B cell (primary cell): ENCODE data around the gene RNF217. TPM values are rescaled to one million over a fixed set of nuclear protein-coding genes. Genes with fewer than 3 reads are reported as not detected.

Experiments
- ATAC-seq: fragments of 200-7000 bp; cut with Tn5 transposase; one replicate; pipeline ENCODE4 v1.10.0; 2021; ENCODE audit warnings: low read depth, mild to moderate bottlenecking, moderate number of reproducible peaks, moderate library complexity
- CTCF ChIA-PET: fragments of 350-600 bp; sonication (Branson Sonifier 250); formaldehyde crosslinking; loops from one replicate; lab custom pipeline; 2021; ENCODE audit warnings: antibody characterized with exemption, inconsistent platforms; lab: Charles Lee
- POLR2A ChIA-PET: fragments of 350-600 bp; sonication (Branson Sonifier 250); formaldehyde crosslinking; loops from one replicate; lab custom pipeline; 2021; ENCODE audit warnings: antibody characterized with exemption; lab: Charles Lee
- DNase-seq: peaks from one replicate; pipeline ENCODE4 v3.0.0; 2013
- H2AFZ ChIP-seq: 2 replicates; pipeline ENCODE4 v1.6.1; 2012; ENCODE audit warnings: mild to moderate bottlenecking, low read depth, low read length; ENCODE audit not compliant: insufficient read depth, poor library complexity, severe bottlenecking
- H3K27ac ChIP-seq, 2 donors: 1 replicate in 1 of 2; 2 replicates in 1 of 2; pipeline ENCODE4 v1.5.1; 2012 to 2013; ENCODE audit warnings: low read length in 2 of 2, mild to moderate bottlenecking in 2 of 2, moderate library complexity in 1 of 2
- H3K27me3 ChIP-seq, 4 experiments: fragments of 200-600 bp in 1 of 4; sonication (generic) in 1 of 4; replicated peaks in 1 of 4; 1 replicate in 2 of 4; 2 replicates in 2 of 4; pipeline versions ENCODE4 v1.6.1 to v1.7.0; 2013 to 2016; ENCODE audit warnings: low read length in 3 of 4, mild to moderate bottlenecking in 2 of 4, mixed read lengths in 1 of 4, moderate library complexity in 1 of 4; ENCODE audit not compliant: insufficient read depth in 4 of 4, control insufficient read depth in 3 of 4; ENCODE audit errors: control extremely low read depth in 1 of 4
- H3K36me3 ChIP-seq, 2 experiments: replicated peaks in 1 of 2; 1 replicate in 1 of 2; 2 replicates in 1 of 2; pipeline versions ENCODE4 v1.6.1 to v1.7.1; 2013; ENCODE audit warnings: low read length in 1 of 2; ENCODE audit not compliant: insufficient read depth in 2 of 2, control insufficient read depth in 1 of 2; ENCODE audit errors: control extremely low read depth in 1 of 2, extremely low read depth in 1 of 2
- H3K4me1 ChIP-seq, 2 donors: fragments of 200-600 bp in 1 of 2; sonication (generic) in 1 of 2; 1 replicate in 1 of 2; 2 replicates in 1 of 2; pipeline versions ENCODE4 v1.5.1 to v1.6.1; 2013 to 2017; ENCODE audit warnings: low read length in 2 of 2; ENCODE audit not compliant: control insufficient read depth in 2 of 2, insufficient read depth in 2 of 2
- H3K4me2 ChIP-seq: replicated peaks from 2 replicates; pipeline ENCODE3; 2012; ENCODE audit warnings: mild to moderate bottlenecking, low read depth, low read length; ENCODE audit not compliant: poor library complexity, severe bottlenecking
- H3K4me3 ChIP-seq, 5 experiments: fragments of 200-600 bp in 1 of 5; sonication (generic) in 1 of 5; 1 replicate in 3 of 5; 2 replicates in 2 of 5; pipeline versions ENCODE4 v1.5.1 to v1.7.0; 2011 to 2016; ENCODE audit warnings: low read length in 4 of 5, mild to moderate bottlenecking in 4 of 5, low read depth in 2 of 5, control low read depth in 1 of 5, moderate library complexity in 1 of 5; ENCODE audit not compliant: insufficient read depth in 1 of 5; ENCODE audit errors: control extremely low read depth in 1 of 5, extremely low read depth in 1 of 5
- H3K79me2 ChIP-seq: fragments of 200-600 bp; sonication (generic); one replicate; pipeline ENCODE4 v1.6.0; 2016; ENCODE audit warnings: low read length; ENCODE audit not compliant: control insufficient read depth, insufficient read depth
- H3K9ac ChIP-seq: fragments of 200-600 bp; sonication (generic); 2 replicates; pipeline ENCODE4 v1.6.1; 2017; ENCODE audit warnings: mild to moderate bottlenecking, low read length, moderate library complexity
- H3K9me3 ChIP-seq, 3 donors: one replicate each; pipeline versions ENCODE4 v1.6.1 to v1.7.1; 2013; ENCODE audit warnings: low read length in 2 of 3; ENCODE audit not compliant: control insufficient read depth in 2 of 3, insufficient read depth in 1 of 3; ENCODE audit errors: control extremely low read depth in 1 of 3
- H4K20me1 ChIP-seq: 2 replicates; pipeline ENCODE4 v1.6.0; 2012; ENCODE audit warnings: mild to moderate bottlenecking, low read length; ENCODE audit not compliant: insufficient read depth, control insufficient read depth, poor library complexity, severe bottlenecking
- H3K27ac Mint-ChIP-seq: one replicate; pipeline ENCODE4 v1.8.0; 2021; ENCODE audit warnings: mixed read lengths
- H3K27me3 Mint-ChIP-seq: one replicate; pipeline ENCODE4 v1.8.0; 2021; ENCODE audit warnings: mixed read lengths
- H3K4me1 Mint-ChIP-seq: one replicate; pipeline ENCODE4 v1.8.0; 2021; ENCODE audit warnings: mixed read lengths
- H3K4me3 Mint-ChIP-seq: one replicate; pipeline ENCODE4 v1.8.0; 2021; ENCODE audit warnings: mixed read lengths
- H3K9me3 Mint-ChIP-seq: one replicate; pipeline ENCODE4 v1.8.0; 2022; ENCODE audit warnings: mixed read lengths; ENCODE audit not compliant: insufficient read depth
- CTCF ChIP-seq: fragments of 200-600 bp; IDR thresholded peaks from one replicate; pipeline ENCODE4 v1.8.0; 2022; ENCODE audit warnings: antibody characterized with exemption, mild to moderate bottlenecking
- EZH2 ChIP-seq: IDR thresholded peaks from 2 replicates; pipeline ENCODE4 v1.6.1; 2012; ENCODE audit warnings: borderline replicate concordance, low read depth, mild to moderate bottlenecking, moderate library complexity, low read length; ENCODE audit not compliant: insufficient read depth, poor library complexity, severe bottlenecking
- WGBS: methylation state at CpG from one replicate; pipeline ENCODE4 v1.1.5; 2013; ENCODE audit warnings: missing lambda C conversion rate; ENCODE audit not compliant: insufficient coverage; 5-methylcytosine and 5-hydroxymethylcytosine counted together
- intact Hi-C: fragments of 100-400 bp; cut with micrococcal nuclease; formaldehyde crosslinking; loops from one replicate; pipeline ENCODE4 v1.10.0; 2022
- polyA plus RNA-seq: library from polyadenylated mRNA; depleted of rRNA; stranded (reverse); fragments of >200 nt; gene quantifications from 2 replicates; pipeline ENCODE4 v1.2.3, GENCODE V29; 2012
- total RNA-seq, 2 donors: library from RNA; stranded (reverse); fragments of 120-200 nt in 1 of 2; gene quantifications; 1 replicate in 1 of 2; 2 replicates in 1 of 2; pipeline versions ENCODE4 v1.2.3 to v1.2.4, GENCODE V29; 2013 to 2022

The RNF217 gene
- total and polyA plus RNA-seq, 2 donors (not counting 1 experiment from before 2014, with no cell fraction given) = 0.03 TPM; not detected in 1

GRCh38 chr6:125116710-125117109 lies 154.5 kb downstream of the RNF217 start:
- POLR2A ChIA-PET = no interaction called here
- no CpG with 5 or more reads among the region's 4 CpGs for WGBS
- intact Hi-C loops = no loop called here

GRCh38 chr6:125117818-125118217 lies 155.6 kb downstream of the RNF217 start:
- peaks cover 0 to 4% (median 2%) of the 10 kb centered on the region in 3 donors for H3K9me3 ChIP-seq
- ATAC-seq (no peak), DNase-seq (no peak)
- CTCF ChIA-PET = no interaction called here
- POLR2A ChIA-PET = no interaction called here
- no peak overlapping the region for H3K27ac ChIP-seq
- Mint-ChIP-seq H3K27ac (no peak overlapping the region), H3K4me1 (no peaks in the 10 kb centered on the region), H3K9me3 (no peaks in the 10 kb centered on the region), H3K4me3 (no peak overlapping the region), H3K27me3 (peaks cover 9% of the 10 kb centered on the region)
- intact Hi-C loops = no loop called here
- H3K4me3 ChIP-seq = no peak overlapping the region
- H4K20me1 ChIP-seq = no peaks in the 10 kb centered on the region
- no peaks in the 10 kb centered on the region for H3K79me2 ChIP-seq
- H3K36me3 ChIP-seq = no peaks in the 10 kb centered on the region
- no peak for TF ChIP-seq CTCF
- no peak for TF ChIP-seq EZH2
- H3K4me1 ChIP-seq = no peaks in the 10 kb centered on the region
- no peak overlapping the region for H2AFZ ChIP-seq
- no CpG with 5 or more reads among the region's 3 CpGs for WGBS
- H3K27me3 ChIP-seq = no peaks in the 10 kb centered on the region
- no peak overlapping the region for H3K9ac ChIP-seq
- no peak overlapping the region for H3K4me2 ChIP-seq

More at GRCh38 chr6:125116710-125117109, 154.5 kb downstream of the RNF217 start:
- Histone ChIP-seq H3K9ac (no peak overlapping the region), H3K27ac (no peak overlapping the region), H3K4me2 (no peak overlapping the region), H2AFZ (no peak overlapping the region), H3K4me1 (no peaks in the 10 kb centered on the region), H4K20me1 (no peaks in the 10 kb centered on the region), H3K9me3 (peaks cover 0 to 14% (median 9%) of the 10 kb centered on the region in 3 donors), H3K79me2 (no peaks in the 10 kb centered on the region), H3K36me3 (no peaks in the 10 kb centered on the region), H3K27me3 (no peaks in the 10 kb centered on the region), H3K4me3 (no peak overlapping the region)
- Mint-ChIP-seq H3K27me3 (peaks cover 3% of the 10 kb centered on the region), H3K4me1 (no peaks in the 10 kb centered on the region), H3K4me3 (no peak overlapping the region), H3K9me3 (peaks cover 5% of the 10 kb centered on the region), H3K27ac (no peak overlapping the region)
- TF ChIP-seq CTCF = no peak
- TF ChIP-seq EZH2 = no peak
- DNase-seq = no peak
- CTCF ChIA-PET = interaction anchor here (0.6 kb wide), 1 partner anchor 15 kb away, joined by 5 read pairs; no protein-coding TSS in a partner anchor
- no peak for ATAC-seq
